MCF 10A (cell line): ENCODE data around the gene GRAMD4. TPM values are rescaled to one million over a fixed set of nuclear protein-coding genes. Genes with fewer than 3 reads are reported as not detected.

Experiments
- BruUV-seq: library from RNA; stranded (reverse); fragments of 400-500 nt; replicated peaks from 2 replicates; lab custom pipeline; 2021; lab: Mats Ljungman, UMichigan
- CTCF ChIA-PET: fragments of 300-600 bp; sonication (Branson Sonifier 250); formaldehyde crosslinking; extraction: SDS; loops from one replicate; lab custom pipeline; 2021; ENCODE audit warnings: antibody characterized with exemption, inconsistent platforms; lab: Yijun Ruan, JAX
- POLR2A ChIA-PET: fragments of 300-600, 350-650 bp; sonication (Branson Sonifier 250); formaldehyde crosslinking; extraction: SDS; loops from one replicate; lab custom pipeline; 2020; ENCODE audit warnings: antibody characterized with exemption, inconsistent platforms; lab: Yijun Ruan, JAX
- DNase-seq: peaks from one replicate; pipeline ENCODE4 v3.0.0-alpha.2; 2018; ENCODE audit not compliant: unreplicated experiment
- H3K27ac Mint-ChIP-seq: one replicate; pipeline ENCODE4 v1.8.0; 2022; ENCODE audit warnings: mild to moderate bottlenecking, low read depth, mixed read lengths; ENCODE audit not compliant: unreplicated experiment
- H3K27me3 Mint-ChIP-seq: one replicate; pipeline ENCODE4 v1.8.0; 2022; ENCODE audit warnings: mixed read lengths; ENCODE audit not compliant: insufficient read depth, unreplicated experiment
- H3K36me3 Mint-ChIP-seq: one replicate; pipeline ENCODE4 v1.8.0; 2022; ENCODE audit warnings: mild to moderate bottlenecking, moderate library complexity, mixed read lengths; ENCODE audit not compliant: insufficient read depth, unreplicated experiment
- H3K4me1 Mint-ChIP-seq: one replicate; pipeline ENCODE4 v1.8.0; 2022; ENCODE audit warnings: mixed read lengths; ENCODE audit not compliant: insufficient read depth, unreplicated experiment
- H3K4me3 Mint-ChIP-seq: one replicate; pipeline ENCODE4 v1.8.0; 2022; ENCODE audit warnings: mild to moderate bottlenecking, moderate library complexity, mixed read lengths; ENCODE audit not compliant: unreplicated experiment
- H3K9me3 Mint-ChIP-seq: one replicate; pipeline ENCODE4 v1.8.0; 2022; ENCODE audit warnings: mixed read lengths; ENCODE audit not compliant: unreplicated experiment
- CTCF ChIP-seq: fragments of 200-600 bp; IDR thresholded peaks from one replicate; pipeline ENCODE4 v1.8.0; 2022; ENCODE audit warnings: antibody characterized with exemption, mild to moderate bottlenecking; ENCODE audit not compliant: unreplicated experiment
- intact Hi-C: fragments of 100-400 bp; cut with micrococcal nuclease; formaldehyde crosslinking; loops from 2 replicates; pipeline ENCODE4 v1.14.1; 2022
- total RNA-seq: library from RNA; stranded (reverse); gene quantifications from 2 replicates; pipeline ENCODE4 v1.2.3, GENCODE V29; 2022

The GRAMD4 gene
- total RNA-seq, 1 experiment from 2014 or later, result 15.6 TPM

GRCh38 chr22:46690146-46690545 lies 70.0 kb downstream of the GRAMD4 start:
- TF ChIP-seq CTCF, result no peak
- Mint-ChIP-seq H3K27me3 (no peaks in the 10 kb centered on the region), H3K9me3 (no peaks in the 10 kb centered on the region), H3K27ac (no peak overlapping the region), H3K36me3 (peaks cover 52% of the 10 kb centered on the region), H3K4me3 (no peak overlapping the region), H3K4me1 (no peaks in the 10 kb centered on the region)
- ChIA-PET POLR2A (interaction anchor here (0.7 kb wide), 1 partner anchor 19 kb away, joined by 3 read pairs; no protein-coding TSS in a partner anchor), CTCF (no interaction called here)
- no peak for DNase-seq
- BruUV-seq, result no TSS peak
- intact Hi-C loops, result no loop called here

- H3K27me3 Mint-ChIP-seq, result no peaks in the 10 kb centered on the region
- TF ChIP-seq CTCF, result no peak
- H3K4me3 Mint-ChIP-seq, result no peak overlapping the region
- H3K27ac Mint-ChIP-seq, result no peak overlapping the region
- intact Hi-C loops, result no loop called here
- H3K4me1 Mint-ChIP-seq, result no peaks in the 10 kb centered on the region
- CTCF ChIA-PET, result no interaction called here
- no TSS peak for BruUV-seq
- POLR2A ChIA-PET, result no interaction called here
- no peaks in the 10 kb centered on the region for H3K9me3 Mint-ChIP-seq
- DNase-seq, result no peak
- H3K36me3 Mint-ChIP-seq, result peaks cover 61% of the 10 kb centered on the region
Observed at GRCh38 chr22:46691571-46691970, 71.4 kb downstream of the GRAMD4 start.

- no peak overlapping the region for H3K4me3 Mint-ChIP-seq
- ChIA-PET CTCF (interaction anchor here (0.6 kb wide), 1 partner anchor 350 kb away, joined by 3 read pairs; no protein-coding TSS in a partner anchor), POLR2A (no interaction called here)
- no peaks in the 10 kb centered on the region for H3K9me3 Mint-ChIP-seq
- intact Hi-C loops, result no loop called here
- DNase-seq, result no peak
- BruUV-seq, result no TSS peak
- H3K36me3 Mint-ChIP-seq, result peaks cover 61% of the 10 kb centered on the region
- H3K27me3 Mint-ChIP-seq, result no peaks in the 10 kb centered on the region
- no peaks in the 10 kb centered on the region for H3K4me1 Mint-ChIP-seq
- no peak for TF ChIP-seq CTCF
- H3K27ac Mint-ChIP-seq, result no peak overlapping the region
Observed at GRCh38 chr22:46693634-46694415, 73.6 kb downstream of the GRAMD4 start.

- Mint-ChIP-seq H3K4me1 (no peaks in the 10 kb centered on the region), H3K4me3 (no peak overlapping the region), H3K27me3 (no peaks in the 10 kb centered on the region), H3K36me3 (peaks cover 63% of the 10 kb centered on the region), H3K9me3 (no peaks in the 10 kb centered on the region), H3K27ac (no peak overlapping the region)
- TF ChIP-seq CTCF, result no peak
- ChIA-PET CTCF (interaction anchor here (0.6 kb wide), 1 partner anchor 351 kb away, joined by 3 read pairs; no protein-coding TSS in a partner anchor), POLR2A (no interaction called here)
- intact Hi-C loops, result no loop called here
- no TSS peak for BruUV-seq
- DNase-seq, result no peak
Observed at GRCh38 chr22:46694416-46695170, 74.4 kb downstream of the GRAMD4 start.
